Measurements from ENCODE around the gene LRP4.
"Not testable (repeated sequence)": the region's sequence is repeated elsewhere in the genome, so short reads cannot be mapped to it uniquely, and the experiment has no call there.

Gene LRP4

GRCh38 chr11:46918083-46918787, at the start of gene LRP4:
LRP4 (minus strand) TSS chr11:46918550; CDS start chr11:46918379, 171 bp downstream.
- DNase-seq: peak; percentile 42

- DNase-seq: no peak
These were observed 49.6 kb upstream of the LRP4 start for GRCh38 chr11:46967962-46968361.

- DNase-seq: no peak
These were observed 48.4 kb upstream of the LRP4 start for GRCh38 chr11:46966773-46967172.

GRCh38 chr11:46963844-46964243, 45.5 kb upstream of the LRP4 start:
- DNase-seq: no peak

GRCh38 chr11:46961886-46962285, 43.5 kb upstream of the LRP4 start:
- not testable (repeated sequence) for DNase-seq

- no peak for DNase-seq
These were observed 42.7 kb upstream of the LRP4 start for GRCh38 chr11:46961041-46961440.

- DNase-seq: no peak
These were observed 40.4 kb upstream of the LRP4 start for GRCh38 chr11:46958777-46959176.

GRCh38 chr11:46953093-46953492, 34.7 kb upstream of the LRP4 start:
- no peak for DNase-seq

- DNase-seq: no peak
These were observed 34.2 kb upstream of the LRP4 start for GRCh38 chr11:46952553-46952952.

- no peak for DNase-seq
These were observed 33.5 kb upstream of the LRP4 start for GRCh38 chr11:46951864-46952263.

GRCh38 chr11:46949297-46949696, 30.9 kb upstream of the LRP4 start:
- no peak for DNase-seq

- DNase-seq: no peak
These were observed 30.2 kb upstream of the LRP4 start for GRCh38 chr11:46948378-46949131.

- DNase-seq: no peak
These were observed 29.2 kb upstream of the LRP4 start for GRCh38 chr11:46947399-46948077.

GRCh38 chr11:46944356-46945075, 26.2 kb upstream of the LRP4 start:
- DNase-seq: no peak

GRCh38 chr11:46942172-46942571, 23.8 kb upstream of the LRP4 start:
- DNase-seq: no peak

GRCh38 chr11:46936138-46937110, 18.1 kb upstream of the LRP4 start, which contains the start of gene CSTPP1:
CSTPP1 (plus strand) TSS chr11:46936761; CDS start chr11:46936806, 45 bp downstream.
- peak; percentile 93 for DNase-seq

- DNase-seq: no peak
These were observed 11.7 kb upstream of the LRP4 start for GRCh38 chr11:46930089-46930488.

GRCh38 chr11:46928701-46929100, 10.4 kb upstream of the LRP4 start:
- not testable (repeated sequence) for DNase-seq

GRCh38 chr11:46927928-46928327, 9.6 kb upstream of the LRP4 start:
- not testable (repeated sequence) for DNase-seq

GRCh38 chr11:46920755-46921154, 2.4 kb upstream of the LRP4 start:
- no peak for DNase-seq

- no peak for DNase-seq
These were observed 601 bp upstream of the LRP4 start for GRCh38 chr11:46918788-46919513.
